HG02763 (cell line): ENCODE data around the gene GPR161.

Experiments
- ATAC-seq: cut with Tn5 transposase; IDR thresholded peaks from one replicate; pipeline ENCODE4 v1.9.1; 2021; ENCODE audit warnings: mild to moderate bottlenecking, moderate library complexity; ENCODE audit not compliant: unreplicated experiment

The GPR161 gene

GRCh38 chr1:168112673-168113305 lies 23.9 kb downstream of the GPR161 start:
- ATAC-seq = no peak

- ATAC-seq = no peak
Observed at GRCh38 chr1:168110896-168111545, 25.7 kb downstream of the GPR161 start.

- no peak for ATAC-seq
Observed at GRCh38 chr1:168106274-168106673, 30.5 kb downstream of the GPR161 start.

- ATAC-seq = no peak
Observed at GRCh38 chr1:168105846-168106245, 30.9 kb downstream of the GPR161 start.

- ATAC-seq = no peak
Observed at GRCh38 chr1:168104535-168104934, 32.2 kb downstream of the GPR161 start.

GRCh38 chr1:168102487-168102886 lies 34.2 kb downstream of the GPR161 start:
- no peak for ATAC-seq

- ATAC-seq = no peak
Observed at GRCh38 chr1:168101336-168101735, 35.4 kb downstream of the GPR161 start.

GRCh38 chr1:168100315-168101002 lies 36.3 kb downstream of the GPR161 start:
- no peak for ATAC-seq

DNA sequence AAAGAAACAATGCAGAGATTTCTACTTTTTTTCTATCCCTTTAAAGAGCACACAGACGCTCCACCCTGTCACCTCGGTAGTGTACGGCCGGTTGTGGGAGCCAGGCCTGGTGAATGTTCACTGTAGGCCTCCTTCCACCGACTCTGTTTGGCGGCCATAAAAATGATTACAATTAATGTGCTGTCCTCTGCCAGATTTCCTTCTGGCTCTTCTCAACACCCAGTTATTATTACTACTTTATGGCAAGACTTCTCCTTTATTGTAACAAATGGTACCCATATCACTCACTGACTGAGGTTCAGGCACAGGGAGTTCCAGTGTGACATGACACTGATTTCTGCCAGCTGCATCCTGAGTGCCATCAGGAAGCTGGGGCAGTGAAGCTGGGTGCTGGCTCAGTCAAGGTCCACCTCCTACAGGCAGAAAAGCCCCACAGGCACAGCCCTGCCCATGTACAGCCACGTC lies 37.4 kb downstream of the GPR161 start:
- no peak for ATAC-seq

DNA sequence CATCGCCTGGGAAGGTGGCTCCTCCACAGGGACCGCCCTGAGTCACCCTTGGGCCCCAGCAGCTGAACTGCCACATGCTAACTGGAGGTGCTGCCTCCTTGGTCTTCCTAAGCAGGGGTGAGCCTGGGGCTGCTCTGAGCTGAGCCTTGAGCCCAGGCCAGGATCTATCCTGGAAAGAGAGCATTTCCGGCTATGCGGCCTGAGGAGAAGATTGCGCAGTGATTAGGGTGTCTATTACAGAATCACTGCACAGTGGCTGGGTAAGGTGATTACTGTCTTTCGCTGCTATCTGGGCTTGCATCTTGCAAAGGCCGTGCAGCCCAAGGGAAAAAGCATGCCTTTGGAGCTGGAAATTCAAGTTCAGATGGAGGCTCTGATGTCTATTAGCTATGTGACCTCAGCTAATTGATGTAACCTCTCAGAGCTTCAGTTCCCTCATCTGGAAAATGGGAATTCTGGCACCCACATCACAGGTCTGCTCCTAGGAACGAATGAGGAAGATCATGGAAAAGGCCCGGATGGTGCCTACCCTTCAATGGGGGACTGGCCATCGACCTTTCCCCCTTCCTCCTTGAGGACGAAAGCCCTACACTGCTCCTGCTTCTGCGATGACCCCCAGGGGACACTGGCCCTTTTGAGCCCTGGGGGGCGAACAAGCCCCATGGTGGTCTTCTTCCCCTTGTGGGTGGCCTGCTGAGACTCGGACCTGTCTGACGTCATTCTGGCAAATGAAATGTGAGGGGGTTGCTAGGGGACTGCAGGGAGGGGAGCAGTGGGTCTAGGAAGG lies 38.0 kb downstream of the GPR161 start:
- ATAC-seq = no peak

- no peak for ATAC-seq
Observed at GRCh38 chr1:168097921-168098528, 38.7 kb downstream of the GPR161 start.

DNA sequence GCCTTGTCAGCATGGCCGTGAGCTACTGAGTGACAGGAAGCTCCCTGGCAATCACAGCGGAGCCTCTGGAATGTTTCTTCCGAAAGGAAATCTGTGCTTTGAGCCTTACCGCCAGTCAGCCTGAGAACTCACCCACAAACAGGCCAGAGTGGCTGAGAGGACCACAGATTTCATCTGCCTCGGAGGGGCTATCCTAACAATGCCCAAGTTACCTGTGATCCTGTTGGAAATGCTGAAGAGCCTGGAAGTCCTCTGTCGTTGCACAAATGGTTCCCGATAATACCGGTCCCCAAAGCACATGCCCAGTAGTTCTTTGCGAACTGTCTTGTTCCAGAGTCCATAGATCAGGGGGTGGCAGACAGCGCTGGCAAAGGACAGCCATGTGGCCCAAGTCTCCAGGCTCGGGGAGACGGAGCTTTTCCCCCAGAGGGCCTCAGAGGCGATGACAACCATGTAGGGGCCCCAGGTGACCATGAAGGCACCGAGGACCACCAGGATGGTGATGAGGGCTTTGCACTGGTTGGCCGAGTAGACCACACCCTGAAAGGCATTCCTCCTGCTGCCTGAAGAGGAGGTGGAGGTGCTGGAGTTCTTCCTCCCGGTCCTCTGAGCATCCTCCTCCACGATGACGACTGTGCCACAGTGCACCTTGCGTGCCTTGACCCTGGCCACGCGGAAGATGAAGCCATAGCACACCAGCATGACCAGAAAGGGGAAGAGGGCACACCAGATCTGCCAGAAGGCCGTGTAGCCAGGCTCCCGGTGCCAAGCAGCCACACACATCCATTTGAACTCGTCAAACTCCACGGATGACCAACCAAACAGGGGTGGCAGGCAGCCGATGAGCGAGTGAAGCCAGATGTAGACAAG lies 40.2 kb downstream of the GPR161 start:
- ATAC-seq = no peak

- no peak for ATAC-seq
Observed at GRCh38 chr1:168095476-168095875, 41.3 kb downstream of the GPR161 start.

DNA sequence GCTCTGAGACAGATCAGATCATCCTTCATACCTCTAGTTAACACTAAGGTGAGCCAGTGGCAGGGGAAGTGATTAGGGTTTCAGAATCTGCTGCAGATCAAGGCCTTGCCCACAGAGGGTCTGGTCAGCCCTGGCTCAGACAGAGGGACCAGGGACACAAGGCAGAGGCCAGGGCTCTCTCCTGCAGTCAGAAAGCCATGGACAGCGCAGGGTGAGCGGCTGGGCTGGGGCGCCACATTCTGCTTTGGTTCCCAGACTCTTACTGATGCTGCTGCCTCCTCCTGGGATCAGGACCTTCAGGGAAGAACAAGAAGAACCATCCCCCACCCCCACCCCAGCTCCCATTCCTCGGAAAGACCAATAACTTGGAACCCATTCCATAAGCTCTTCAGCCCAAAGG lies 43.1 kb downstream of the GPR161 start:
- no peak for ATAC-seq

DNA sequence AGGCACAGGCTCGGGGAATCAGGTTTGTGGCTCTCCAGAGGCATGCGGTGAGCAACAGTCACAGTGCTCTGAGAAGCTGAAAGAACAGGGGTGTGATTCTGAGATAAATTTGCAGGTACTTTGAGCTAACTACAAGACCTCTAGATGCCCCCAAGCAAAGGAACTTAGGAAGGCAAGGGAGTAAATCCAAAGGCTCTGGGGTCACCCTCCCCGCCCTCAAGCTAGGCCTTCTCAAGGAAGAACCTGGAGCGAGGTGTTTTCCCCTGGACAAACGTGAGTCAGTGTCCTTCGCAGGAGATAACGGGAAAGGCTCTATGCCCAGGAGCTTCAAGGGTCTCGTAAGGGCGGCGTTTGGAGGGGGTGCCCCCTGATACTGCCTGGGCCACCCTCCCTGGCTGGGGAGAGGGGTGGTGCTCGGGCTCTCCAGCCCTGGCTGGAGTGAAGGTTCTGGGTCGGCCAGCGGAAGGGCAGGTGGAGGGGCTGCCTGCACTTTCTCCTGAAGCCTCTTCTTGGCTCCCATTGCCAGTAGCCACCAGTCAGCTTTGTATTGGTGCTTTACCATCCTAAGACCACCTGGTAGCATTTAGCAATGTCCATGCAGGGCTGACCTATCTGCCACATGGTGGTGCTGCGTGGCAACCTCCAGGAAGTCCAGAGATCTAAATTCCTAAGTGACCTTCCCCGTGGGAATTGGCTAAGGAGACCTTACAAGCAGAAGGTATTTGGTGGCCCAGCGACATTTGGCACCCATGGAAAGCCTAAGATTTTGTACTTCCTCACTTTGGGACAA lies 44.0 kb downstream of the GPR161 start:
- no peak for ATAC-seq

GRCh38 chr1:168091720-168092550 lies 44.8 kb downstream of the GPR161 start:
- no peak for ATAC-seq

GRCh38 chr1:168091063-168091462 lies 45.7 kb downstream of the GPR161 start:
- ATAC-seq = no peak

DNA sequence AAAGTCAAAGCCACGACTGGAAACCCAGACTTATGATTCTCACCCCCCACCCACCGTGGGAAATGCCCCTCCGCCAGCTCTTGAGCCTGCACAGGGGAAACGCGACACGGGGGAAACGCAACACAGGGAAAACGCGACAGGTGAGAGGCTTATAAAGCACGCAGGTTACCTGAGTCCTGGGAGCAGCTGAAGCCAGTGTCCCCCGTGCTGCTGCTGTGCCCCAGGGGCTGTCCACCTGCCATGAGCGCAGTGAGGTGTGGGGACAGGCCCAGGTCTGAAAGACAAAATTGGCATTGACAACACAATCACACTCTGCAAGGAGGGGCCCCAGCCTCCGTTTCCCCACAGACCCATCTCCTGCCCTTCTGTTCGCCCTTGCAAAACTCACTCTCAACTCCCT lies 46.3 kb downstream of the GPR161 start:
- ATAC-seq = no peak
